HepG2 (cell line): Measurements from ENCODE around the gene ZNF526.

ENCODE experiments used
- BHLHE40 ChIP-seq: IDR thresholded peaks from 2 replicates; pipeline ENCODE4 v1.6.1; 2011; ENCODE audit warnings: low read length, improper control_type of control experiment
- EZH2 ChIP-seq: conservative IDR thresholded peaks from 2 replicates; pipeline ENCODE4 v1.6.1; 2012; ENCODE audit warnings: mild to moderate bottlenecking, low read depth, low read length, moderate library complexity
- RAD21 ChIP-seq: fragments of 450-650 bp; formaldehyde crosslinking; IDR thresholded peaks from 2 replicates; pipeline ENCODE4 v1.5.0; 2020; ENCODE audit warnings: mild to moderate bottlenecking
- TCF7L2 ChIP-seq: IDR thresholded peaks from 2 replicates; pipeline ENCODE4 v1.6.1; 2011; ENCODE audit warnings: mild to moderate bottlenecking, low read depth, low read length, moderate library complexity

GRCh38 chr19:42232435-42232834 lies 12.3 kb downstream of the ZNF526 start:
- TF ChIP-seq TCF7L2 (no peak), EZH2 (no peak), BHLHE40 (no peak), RAD21 (no peak)
